MM.1S (cell line): ENCODE data around the gene ACOXL.

Source experiments
- DNase-seq: peaks from one replicate; pipeline ENCODE4 v3.0.0-alpha.2; 2015
- H2AFZ ChIP-seq: fragments of 300-600 bp; sonication (generic); 2 replicates; pipeline ENCODE4 v1.6.0; 2016; ENCODE audit warnings: antibody characterized with exemption, low read length
- H3F3A ChIP-seq: fragments of 300-600 bp; sonication (generic); 2 replicates; pipeline ENCODE4 v1.6.1; 2016; ENCODE audit warnings: mild to moderate bottlenecking, antibody characterized with exemption, low read length, moderate library complexity, mixed read lengths; ENCODE audit not compliant: insufficient read depth
- H3K27ac ChIP-seq: fragments of 300-600 bp; sonication (generic); 2 replicates; pipeline ENCODE4 v1.5.1; 2016; ENCODE audit warnings: mild to moderate bottlenecking, low read length
- H3K27me3 ChIP-seq: fragments of 300-600 bp; sonication (generic); replicated peaks from 2 replicates; pipeline ENCODE4 v1.6.0; 2016; ENCODE audit warnings: low read length; ENCODE audit not compliant: insufficient read depth
- H3K36me3 ChIP-seq: fragments of 300-600 bp; sonication (generic); replicated peaks from 2 replicates; pipeline ENCODE4 v1.6.1; 2016; ENCODE audit warnings: mild to moderate bottlenecking, low read length, mixed read lengths; ENCODE audit not compliant: insufficient read depth
- H3K4me1 ChIP-seq: fragments of 300-600 bp; sonication (generic); 2 replicates; pipeline ENCODE4 v1.6.1; 2016; ENCODE audit warnings: low read length, mixed read lengths
- H3K4me2 ChIP-seq: fragments of 300-600 bp; sonication (generic); 2 replicates; pipeline ENCODE4 v1.6.0; 2016; ENCODE audit warnings: low read depth, low read length
- H3K4me3 ChIP-seq: fragments of 300-600 bp; sonication (generic); 2 replicates; pipeline ENCODE4 v1.5.1; 2016; ENCODE audit warnings: low read length, mixed read lengths
- H3K79me2 ChIP-seq: fragments of 300-600 bp; sonication (generic); 2 replicates; pipeline ENCODE4 v1.6.1; 2016; ENCODE audit warnings: mixed run types, low read length, mixed read lengths
- H3K9ac ChIP-seq: fragments of 300-600 bp; sonication (generic); 2 replicates; pipeline ENCODE4 v1.6.1; 2016; ENCODE audit warnings: low read length, mixed read lengths
- H3K9me2 ChIP-seq: fragments of 300-600 bp; sonication (generic); replicated peaks from 2 replicates; pipeline ENCODE4 v1.6.1; 2016; ENCODE audit warnings: mild to moderate bottlenecking, low read length, mixed read lengths; ENCODE audit not compliant: insufficient read depth
- H3K9me3 ChIP-seq: fragments of 300-600 bp; sonication (generic); replicated peaks from 2 replicates; pipeline ENCODE4 v1.6.1; 2016; ENCODE audit warnings: mild to moderate bottlenecking, low read length, mixed read lengths; ENCODE audit not compliant: insufficient read depth
- H4K20me1 ChIP-seq: fragments of 300-600 bp; sonication (generic); 2 replicates; pipeline ENCODE4 v1.6.1; 2016; ENCODE audit warnings: mild to moderate bottlenecking, low read length, moderate library complexity, mixed read lengths; ENCODE audit not compliant: insufficient read depth
- CTCF ChIP-seq: fragments of 300-600 bp; sonication (generic); IDR thresholded peaks from 2 replicates; pipeline ENCODE4 v1.5.1; 2016; ENCODE audit warnings: antibody characterized with exemption, low read length, mixed read lengths
- EZH2 ChIP-seq: fragments of 300-600 bp; sonication (generic); optimal IDR thresholded peaks from 2 replicates; pipeline ENCODE3; 2017; ENCODE audit warnings: low read depth, mild to moderate bottlenecking, antibody characterized with exemption, low read length, mixed read lengths
- EZH2phosphoT487 ChIP-seq: fragments of 300-600 bp; sonication (generic); IDR thresholded peaks from 2 replicates; pipeline ENCODE4 v1.6.1; 2018; ENCODE audit warnings: antibody characterized with exemption, low read length

Gene ACOXL

GRCh38 chr2:110904779-110905148, 172.4 kb downstream of the ACOXL start:
- TF ChIP-seq CTCF (no peak), EZH2phosphoT487 (no peak), EZH2 (no peak)
- H4K20me1 ChIP-seq = no peaks in the 10 kb centered on the region
- no peak for DNase-seq

GRCh38 chr2:110905217-110905616, 172.8 kb downstream of the ACOXL start:
- no peaks in the 10 kb centered on the region for H3K36me3 ChIP-seq
- H2AFZ ChIP-seq = no peak overlapping the region
- no peak for DNase-seq
- peaks cover 16% of the 10 kb centered on the region for H3K4me1 ChIP-seq
- no peak overlapping the region for H3K27ac ChIP-seq
- H3K9ac ChIP-seq = no peak overlapping the region
- no peaks in the 10 kb centered on the region for H4K20me1 ChIP-seq
- H3K4me2 ChIP-seq = no peak overlapping the region
- TF ChIP-seq EZH2 (no peak), EZH2phosphoT487 (no peak), CTCF (no peak)
- H3K9me3 ChIP-seq = no peaks in the 10 kb centered on the region
- no peak overlapping the region for H3K4me3 ChIP-seq
- no peaks in the 10 kb centered on the region for H3K79me2 ChIP-seq
- H3K9me2 ChIP-seq = no peaks in the 10 kb centered on the region
- no peaks in the 10 kb centered on the region for H3K27me3 ChIP-seq
- peaks cover 13% of the 10 kb centered on the region for H3F3A ChIP-seq

More at GRCh38 chr2:110904779-110905148, 172.4 kb downstream of the ACOXL start:
- no peaks in the 10 kb centered on the region for H3K79me2 ChIP-seq
- H3K4me2 ChIP-seq = no peak overlapping the region
- H3K27me3 ChIP-seq = no peaks in the 10 kb centered on the region
- H3K9me2 ChIP-seq = no peaks in the 10 kb centered on the region
- H3K4me1 ChIP-seq = peaks cover 11% of the 10 kb centered on the region
- H3K27ac ChIP-seq = no peak overlapping the region
- H3K9ac ChIP-seq = no peak overlapping the region
- peaks cover 9% of the 10 kb centered on the region for H3F3A ChIP-seq
- no peak overlapping the region for H3K4me3 ChIP-seq
- H3K36me3 ChIP-seq = no peaks in the 10 kb centered on the region
- H3K9me3 ChIP-seq = no peaks in the 10 kb centered on the region
- H2AFZ ChIP-seq = no peak overlapping the region

GRCh38 chr2:110906613-110907298, 174.4 kb downstream of the ACOXL start:
- no peaks in the 10 kb centered on the region for H3K9me3 ChIP-seq
- H3K27ac ChIP-seq = no peak overlapping the region
- no peaks in the 10 kb centered on the region for H3K79me2 ChIP-seq
- TF ChIP-seq EZH2 (no peak), EZH2phosphoT487 (no peak), CTCF (no peak)
- no peak overlapping the region for H3K9ac ChIP-seq
- H3K36me3 ChIP-seq = no peaks in the 10 kb centered on the region
- no peak overlapping the region for H3K4me2 ChIP-seq
- no peak overlapping the region for H2AFZ ChIP-seq
- H3K27me3 ChIP-seq = no peaks in the 10 kb centered on the region
- no peak for DNase-seq
- no peaks in the 10 kb centered on the region for H4K20me1 ChIP-seq
- peaks cover 24% of the 10 kb centered on the region for H3K4me1 ChIP-seq
- no peak overlapping the region for H3K4me3 ChIP-seq
- peaks cover 21% of the 10 kb centered on the region for H3F3A ChIP-seq
- H3K9me2 ChIP-seq = no peaks in the 10 kb centered on the region
